K562 (cell line): ENCODE results near the gene HAAO. TPM values are rescaled to one million over a fixed set of nuclear protein-coding genes. Genes with fewer than 3 reads are reported as not detected.
A peak's percentile ranks its signal among the peaks of the same experiment; 100 is the strongest.

Experiments used
- ATAC-seq: fragments of 200-7000 bp; cut with Tn5 transposase; 3 replicates; pipeline ENCODE4 v1.9.1; 2020; ENCODE audit warnings: moderate library complexity
- BruUV-seq: library from RNA; stranded (reverse); fragments of 400-500 nt; replicated peaks from 2 replicates; lab custom pipeline; 2021; lab: Mats Ljungman, UMichigan
- CTCF ChIA-PET: fragments of 300-600 bp; formaldehyde crosslinking; extraction: SDS; loops from one replicate; lab custom pipeline; 2021; ENCODE audit warnings: low intra/inter-chr PET ratio; lab: Yijun Ruan, JAX
- POLR2A ChIA-PET: fragments of 300-600, 350-650 bp; sonication (Branson Sonifier 250); formaldehyde crosslinking; extraction: SDS; loops from one replicate; lab custom pipeline; 2021; ENCODE audit warnings: antibody characterized with exemption, inconsistent platforms; lab: Yijun Ruan, JAX
- DNase-seq, 4 experiments: peaks; one replicate each; pipeline versions ENCODE4 v3.0.0 to v3.0.0-alpha.2; 2011 to 2018; ENCODE audit warnings: low spot score in 3 of 4, mixed read lengths in 3 of 4; ENCODE audit errors: extremely low read depth in 1 of 4
- FAIRE-seq: peaks from 2 replicates; lab custom pipeline; 2011; peaks lifted over from hg19 to GRCh38; lab: Jason Lieb, UNC
- H2AFZ ChIP-seq: 2 replicates; pipeline ENCODE4 v1.6.0; 2011; ENCODE audit warnings: low read depth, low read length, control low read depth, inconsistent platforms
- H3K27ac ChIP-seq: fragments of 200-600 bp; 3 replicates; pipeline ENCODE4 v1.8.0; 2011; ENCODE audit warnings: low read depth, mild to moderate bottlenecking, control low read depth, inconsistent platforms, low read length, moderate library complexity, mixed read lengths; ENCODE audit errors: extremely low read depth
- H3K27me3 ChIP-seq, 2 experiments: fragments of 300-600 bp in 1 of 2; 2 replicates in 1 of 2; 3 replicates in 1 of 2; pipeline versions ENCODE4 v1.6.0 to v1.8.0; 2011; ENCODE audit warnings: inconsistent platforms in 2 of 2, low read length in 2 of 2, mild to moderate bottlenecking in 1 of 2, mixed read lengths in 1 of 2, moderate library complexity in 1 of 2; ENCODE audit not compliant: control insufficient read depth in 2 of 2, insufficient read depth in 2 of 2
- H3K36me3 ChIP-seq: fragments of 300-600 bp; 3 replicates; pipeline ENCODE4 v1.8.0; 2011; ENCODE audit warnings: mild to moderate bottlenecking, low read length, inconsistent platforms; ENCODE audit not compliant: control insufficient read depth, insufficient read depth
- H3K4me1 ChIP-seq, 2 experiments: fragments of 200-600 bp in 1 of 2; replicated peaks in 1 of 2; 2 replicates in 1 of 2; 3 replicates in 1 of 2; pipeline versions ENCODE4 v1.5.1 to v1.8.0; 2011; ENCODE audit warnings: inconsistent platforms in 2 of 2, low read length in 2 of 2, mild to moderate bottlenecking in 1 of 2, mixed read lengths in 1 of 2, moderate library complexity in 1 of 2; ENCODE audit not compliant: control insufficient read depth in 2 of 2, insufficient read depth in 2 of 2
- H3K4me2 ChIP-seq: 2 replicates; pipeline ENCODE4 v1.6.1; 2011; ENCODE audit warnings: low read length, control low read depth, inconsistent platforms, mixed read lengths; ENCODE audit not compliant: insufficient read depth
- H3K4me3 ChIP-seq: fragments of 200-600 bp; sonication (generic), shearing (Covaris generic); 2 replicates; pipeline ENCODE4 v1.5.1; 2016; ENCODE audit warnings: control low read depth, inconsistent platforms
- H3K79me2 ChIP-seq: fragments of 200-600 bp; 3 replicates; pipeline ENCODE4 v1.8.0; 2011; ENCODE audit warnings: low read length, inconsistent platforms; ENCODE audit not compliant: control insufficient read depth, insufficient read depth
- H3K9ac ChIP-seq, 2 experiments: 2 replicates each; pipeline versions ENCODE4 v1.6.0 to v1.6.1; 2011; ENCODE audit warnings: low read depth in 2 of 2, low read length in 2 of 2, control low read depth in 1 of 2, inconsistent platforms in 1 of 2, mild to moderate bottlenecking in 1 of 2, mixed read lengths in 1 of 2; ENCODE audit not compliant: insufficient read depth in 1 of 2
- H3K9me1 ChIP-seq: one replicate; pipeline ENCODE4 v1.6.0; 2011; ENCODE audit warnings: inconsistent platforms, mild to moderate bottlenecking, low read length, moderate library complexity; ENCODE audit not compliant: control insufficient read depth, insufficient read depth
- H3K9me3 ChIP-seq: replicated peaks from 2 replicates; pipeline ENCODE4 v1.5.1; 2011; ENCODE audit warnings: low read depth, low read length, inconsistent platforms; ENCODE audit not compliant: control insufficient read depth, insufficient read depth
- H4K20me1 ChIP-seq: replicated peaks from 2 replicates; pipeline ENCODE4 v1.6.1; 2011; ENCODE audit warnings: low read length, inconsistent platforms, mixed read lengths; ENCODE audit not compliant: control insufficient read depth, insufficient read depth
- ADNP ChIP-seq: fragments of 200-800 bp; sonication (Bioruptor generic); IDR thresholded peaks from 2 replicates; pipeline ENCODE4 v1.6.1; 2016; ENCODE audit warnings: missing genetic modification characterization, missing compliant biosample characterization
- JUN ChIP-seq, 2 experiments: sonication (generic) in 1 of 2; formaldehyde crosslinking in 1 of 2; IDR thresholded peaks; 2 replicates each; pipeline versions ENCODE4 v1.6.1 to v1.8.0; 2012 to 2022; ENCODE audit warnings: borderline replicate concordance in 2 of 2, mild to moderate bottlenecking in 2 of 2, improper control_type of control experiment in 1 of 2, low read depth in 1 of 2, low read length in 1 of 2, missing genetic modification reagents in 1 of 2
- ZKSCAN1 ChIP-seq: fragments of 150-350 bp; IDR thresholded peaks from 2 replicates; pipeline ENCODE4 v1.6.1; 2016; ENCODE audit warnings: low read depth, low read length
- ZNF431 ChIP-seq: sonication (generic); formaldehyde crosslinking; IDR thresholded peaks from 2 replicates; pipeline ENCODE4 v1.8.0; 2022; ENCODE audit warnings: mild to moderate bottlenecking, missing genetic modification reagents
- WGBS: fragments of 100-300 bp; shearing (Covaris generic); methylation state at CpG from one replicate; pipeline ENCODE4 v1.1.6; 2016; ENCODE audit warnings: low coverage, mixed read lengths; ENCODE audit not compliant: insufficient coverage; ENCODE audit errors: missing lambda C conversion rate; 5-methylcytosine and 5-hydroxymethylcytosine counted together
- in situ Hi-C: fragments of 300-500 bp; cut with MboI; formaldehyde crosslinking; loops from 4 replicates; pipeline ENCODE4 v1.15.0; 2018; ENCODE audit warnings: inconsistent platforms, mixed read lengths
- intact Hi-C: fragments of 100-400 bp; cut with micrococcal nuclease; formaldehyde crosslinking; loops from 2 replicates; pipeline ENCODE4 v1.14.2; 2022
- polyA plus RNA-seq, 8 experiments: library from polyadenylated mRNA; depleted of rRNA in 4 of 8; stranded (reverse) in 5 of 8; unstranded in 3 of 8; fragments of >200 nt; fragmentation: Nextera tagmentation in 2 of 8; fragmentation: Illumina TruSeq in 1 of 8; extraction: Ambion mirVana in 2 of 8; extraction: Trizol in 1 of 8; gene quantifications; 2 replicates each; pipeline versions ENCODE4 v1.2.1 to v1.2.3, GENCODE V29; 2011 to 2014; ENCODE audit warnings: inconsistent platforms in 1 of 8, missing spikeins in 1 of 8
- total RNA-seq, 7 experiments: library from RNA; depleted of rRNA in 6 of 7; stranded (reverse); fragments of >200 nt in 6 of 7; fragmentation: Illumina TruSeq in 2 of 7; extraction: Trizol in 2 of 7; gene quantifications; 2 replicates each; pipeline versions ENCODE4 v1.2.1 to v1.2.3, GENCODE V29; 2011 to 2021; ENCODE audit warnings: low replicate concordance in 1 of 7
- TF ChIP-seq, protein P1 (sequence below): fragments of 250-450 bp; sonication (Bioruptor Pico); IDR thresholded peaks from 2 replicates; pipeline ENCODE4 v1.8.0; 2022; ENCODE audit warnings: inconsistent platforms
- TF ChIP-seq, protein P2 (sequence below): sonication (generic); formaldehyde crosslinking; IDR thresholded peaks from 2 replicates; pipeline ENCODE4 v1.8.0; 2023; ENCODE audit warnings: mild to moderate bottlenecking, missing genetic modification reagents
- TF ChIP-seq, protein P3 (sequence below): fragments of 250-450 bp; sonication (Bioruptor Pico); IDR thresholded peaks from 2 replicates; pipeline ENCODE4 v1.8.0; 2021; ENCODE audit warnings: mild to moderate bottlenecking, moderate library complexity
- TF ChIP-seq, protein P4 (sequence below): sonication (generic); formaldehyde crosslinking; IDR thresholded peaks from 2 replicates; pipeline ENCODE4 v1.8.0; 2022; ENCODE audit warnings: missing genetic modification reagents, mild to moderate bottlenecking, moderate library complexity, borderline replicate concordance

Gene HAAO
- total and polyA plus RNA-seq, 9 of the 15 experiments (the other 6 are each of a cell fraction or from before 2014, with no cell fraction given) = not detected

DNA sequence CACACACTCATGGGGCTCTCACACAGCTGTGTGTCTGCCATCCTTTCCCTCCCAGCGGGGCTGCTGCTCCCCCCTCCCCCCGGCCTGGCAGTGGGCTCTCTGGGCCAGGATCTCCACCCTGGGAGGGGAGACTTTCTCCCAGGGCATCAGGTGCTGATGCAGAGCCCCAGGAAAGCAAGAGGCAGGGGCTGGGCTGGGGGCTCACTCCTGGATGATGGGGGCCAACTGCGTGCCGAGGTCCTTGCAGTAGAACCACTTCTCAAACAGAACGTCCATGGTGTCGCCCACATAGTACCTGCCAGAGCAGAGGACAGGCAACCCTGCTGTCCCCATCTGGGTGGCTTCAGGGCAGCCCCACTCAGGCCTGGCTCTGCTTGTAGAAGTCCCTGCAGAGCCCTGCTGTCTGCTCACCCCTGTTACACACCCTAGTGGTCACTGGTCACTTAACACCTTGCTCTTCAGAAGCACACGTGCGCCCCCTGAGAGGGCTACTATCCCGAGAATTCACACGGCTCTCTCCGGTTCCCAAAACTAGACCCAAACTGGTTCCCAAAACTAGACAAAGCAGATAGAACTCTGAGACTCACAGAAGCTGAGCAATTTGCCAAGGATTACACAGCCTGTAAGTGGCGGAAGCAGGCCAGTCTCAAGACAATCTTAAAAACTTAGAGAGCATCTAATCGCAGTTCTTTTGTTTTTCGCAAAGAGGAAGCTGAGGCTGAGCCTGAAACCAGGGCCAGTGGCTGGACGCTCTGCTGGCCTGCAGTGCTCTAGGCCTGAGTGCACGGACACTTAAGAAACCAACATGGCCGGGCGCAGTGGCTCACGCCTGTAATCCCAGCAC lies 21.9 kb downstream of the HAAO start:
- Histone ChIP-seq H2AFZ (peak overlapping the region; percentile 85), H3K9me3 (no peaks in the 10 kb centered on the region), H3K9me1 (no peaks in the 10 kb centered on the region), H3K27me3 (no peaks in the 10 kb centered on the region), H3K4me2 (0 out of 2 replicates have a peak overlapping the region, but pooled peaks have one; percentile 4), H3K9ac (peak overlapping the region in 1 of 2 experiments; percentile 36; a peak in 2 of 4 replicates), H3K27ac (no peak overlapping the region), H3K4me3 (no peak overlapping the region), H4K20me1 (no peaks in the 10 kb centered on the region), H3K79me2 (no peaks in the 10 kb centered on the region), H3K36me3 (no peaks in the 10 kb centered on the region), H3K4me1 (peaks cover 0 to 13% of the 10 kb centered on the region in 2 experiments; a peak in 2 of 5 replicates)
- no TSS peak for BruUV-seq
- in situ Hi-C loops = no loop called here
- intact Hi-C loops = loop anchor here (1.0 to 2.0 kb wide), 2 partner anchors 257 to 276 kb away; no protein-coding TSS in a partner anchor
- ATAC-seq (peak; percentile 99), DNase-seq (peak; percentile 85 to 88 (median 86)), FAIRE-seq (peak; percentile 95)
- ChIA-PET CTCF (interaction anchor here (0.6 to 1.4 kb wide), 4 partner anchors 107 to 675 kb away, joined by 3 to 6 read pairs (median 4); no protein-coding TSS in a partner anchor), POLR2A (interaction anchor here (1.2 kb wide), 1 partner anchor 18 kb away, joined by 3 read pairs; no protein-coding TSS in a partner anchor)
- 20% methylated on average over 16 of the region's 19 CpGs for WGBS
- TF ChIP-seq, protein P1, sequence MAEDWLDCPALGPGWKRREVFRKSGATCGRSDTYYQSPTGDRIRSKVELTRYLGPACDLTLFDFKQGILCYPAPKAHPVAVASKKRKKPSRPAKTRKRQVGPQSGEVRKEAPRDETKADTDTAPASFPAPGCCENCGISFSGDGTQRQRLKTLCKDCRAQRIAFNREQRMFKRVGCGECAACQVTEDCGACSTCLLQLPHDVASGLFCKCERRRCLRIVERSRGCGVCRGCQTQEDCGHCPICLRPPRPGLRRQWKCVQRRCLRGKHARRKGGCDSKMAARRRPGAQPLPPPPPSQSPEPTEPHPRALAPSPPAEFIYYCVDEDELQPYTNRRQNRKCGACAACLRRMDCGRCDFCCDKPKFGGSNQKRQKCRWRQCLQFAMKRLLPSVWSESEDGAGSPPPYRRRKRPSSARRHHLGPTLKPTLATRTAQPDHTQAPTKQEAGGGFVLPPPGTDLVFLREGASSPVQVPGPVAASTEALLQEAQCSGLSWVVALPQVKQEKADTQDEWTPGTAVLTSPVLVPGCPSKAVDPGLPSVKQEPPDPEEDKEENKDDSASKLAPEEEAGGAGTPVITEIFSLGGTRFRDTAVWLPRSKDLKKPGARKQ (CRISPR knock-in tag) = 0 out of 2 replicates have a peak, but pooled peaks have one; percentile 17
- TF ChIP-seq, protein P2, sequence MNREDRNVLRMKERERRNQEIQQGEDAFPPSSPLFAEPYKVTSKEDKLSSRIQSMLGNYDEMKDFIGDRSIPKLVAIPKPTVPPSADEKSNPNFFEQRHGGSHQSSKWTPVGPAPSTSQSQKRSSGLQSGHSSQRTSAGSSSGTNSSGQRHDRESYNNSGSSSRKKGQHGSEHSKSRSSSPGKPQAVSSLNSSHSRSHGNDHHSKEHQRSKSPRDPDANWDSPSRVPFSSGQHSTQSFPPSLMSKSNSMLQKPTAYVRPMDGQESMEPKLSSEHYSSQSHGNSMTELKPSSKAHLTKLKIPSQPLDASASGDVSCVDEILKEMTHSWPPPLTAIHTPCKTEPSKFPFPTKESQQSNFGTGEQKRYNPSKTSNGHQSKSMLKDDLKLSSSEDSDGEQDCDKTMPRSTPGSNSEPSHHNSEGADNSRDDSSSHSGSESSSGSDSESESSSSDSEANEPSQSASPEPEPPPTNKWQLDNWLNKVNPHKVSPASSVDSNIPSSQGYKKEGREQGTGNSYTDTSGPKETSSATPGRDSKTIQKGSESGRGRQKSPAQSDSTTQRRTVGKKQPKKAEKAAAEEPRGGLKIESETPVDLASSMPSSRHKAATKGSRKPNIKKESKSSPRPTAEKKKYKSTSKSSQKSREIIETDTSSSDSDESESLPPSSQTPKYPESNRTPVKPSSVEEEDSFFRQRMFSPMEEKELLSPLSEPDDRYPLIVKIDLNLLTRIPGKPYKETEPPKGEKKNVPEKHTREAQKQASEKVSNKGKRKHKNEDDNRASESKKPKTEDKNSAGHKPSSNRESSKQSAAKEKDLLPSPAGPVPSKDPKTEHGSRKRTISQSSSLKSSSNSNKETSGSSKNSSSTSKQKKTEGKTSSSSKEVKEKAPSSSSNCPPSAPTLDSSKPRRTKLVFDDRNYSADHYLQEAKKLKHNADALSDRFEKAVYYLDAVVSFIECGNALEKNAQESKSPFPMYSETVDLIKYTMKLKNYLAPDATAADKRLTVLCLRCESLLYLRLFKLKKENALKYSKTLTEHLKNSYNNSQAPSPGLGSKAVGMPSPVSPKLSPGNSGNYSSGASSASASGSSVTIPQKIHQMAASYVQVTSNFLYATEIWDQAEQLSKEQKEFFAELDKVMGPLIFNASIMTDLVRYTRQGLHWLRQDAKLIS (CRISPR knock-in tag) = no peak
- TF ChIP-seq ADNP (tag) (no peak), ZKSCAN1 (no peak), ZNF431 (CRISPR knock-in tag) (no peak), JUN (IDR thresholded peaks at IDR 0.05; ENCODE audit: borderline replicate concordance, low read depth, low read length) (0 out of 2 replicates have a peak, but pooled peaks have one; percentile 26), JUN (CRISPR knock-in tag; IDR thresholded peaks at IDR 0.05; ENCODE audit: borderline replicate concordance) (no peak)
- TF ChIP-seq, protein P3, sequence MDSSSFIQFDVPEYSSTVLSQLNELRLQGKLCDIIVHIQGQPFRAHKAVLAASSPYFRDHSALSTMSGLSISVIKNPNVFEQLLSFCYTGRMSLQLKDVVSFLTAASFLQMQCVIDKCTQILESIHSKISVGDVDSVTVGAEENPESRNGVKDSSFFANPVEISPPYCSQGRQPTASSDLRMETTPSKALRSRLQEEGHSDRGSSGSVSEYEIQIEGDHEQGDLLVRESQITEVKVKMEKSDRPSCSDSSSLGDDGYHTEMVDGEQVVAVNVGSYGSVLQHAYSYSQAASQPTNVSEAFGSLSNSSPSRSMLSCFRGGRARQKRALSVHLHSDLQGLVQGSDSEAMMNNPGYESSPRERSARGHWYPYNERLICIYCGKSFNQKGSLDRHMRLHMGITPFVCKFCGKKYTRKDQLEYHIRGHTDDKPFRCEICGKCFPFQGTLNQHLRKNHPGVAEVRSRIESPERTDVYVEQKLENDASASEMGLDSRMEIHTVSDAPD (CRISPR knock-in tag) = no peak
- TF ChIP-seq, protein P4, sequence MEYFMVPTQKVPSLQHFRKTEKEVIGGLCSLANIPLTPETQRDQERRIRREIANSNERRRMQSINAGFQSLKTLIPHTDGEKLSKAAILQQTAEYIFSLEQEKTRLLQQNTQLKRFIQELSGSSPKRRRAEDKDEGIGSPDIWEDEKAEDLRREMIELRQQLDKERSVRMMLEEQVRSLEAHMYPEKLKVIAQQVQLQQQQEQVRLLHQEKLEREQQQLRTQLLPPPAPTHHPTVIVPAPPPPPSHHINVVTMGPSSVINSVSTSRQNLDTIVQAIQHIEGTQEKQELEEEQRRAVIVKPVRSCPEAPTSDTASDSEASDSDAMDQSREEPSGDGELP (CRISPR knock-in tag) = peak; percentile 23; the same call in 1 of the 2 replicates
